ENCODE results near the gene SCT. TPM values are rescaled to one million over a fixed set of nuclear protein-coding genes. Genes with fewer than 3 reads are reported as not detected.

Gene SCT
- total and polyA plus RNA-seq, 2 of the 8 experiments (the other 6 are each of a cell fraction or from before 2014, with no cell fraction given) = 1.7 to 2.0 TPM

GRCh38 chr11:611001-611996, 15.7 kb downstream of the SCT start (continued):
- no peak for TF ChIP-seq CTBP2 (IDR thresholded peaks at IDR 0.05; ENCODE audit: borderline replicate concordance, insufficient read depth, insufficient read length, low read length)
- TF ChIP-seq CHD7 (IDR thresholded peaks at IDR 0.05; ENCODE audit: insufficient replicate concordance, low read length) = no peak
